CD4-positive, alpha-beta T cell treated with Interferon alpha-2 for 1 hour (primary cell): ENCODE measurements around the gene ARL4A.
"Not testable (repeated sequence)": the region's sequence is repeated elsewhere in the genome, so short reads cannot be mapped to it uniquely, and the experiment has no call there.

ENCODE experiments used
- DNase-seq, 2 donors: peaks; one replicate each; pipeline ENCODE4 v3.0.0-alpha.2; 2020 to 2022

The ARL4A gene

DNA sequence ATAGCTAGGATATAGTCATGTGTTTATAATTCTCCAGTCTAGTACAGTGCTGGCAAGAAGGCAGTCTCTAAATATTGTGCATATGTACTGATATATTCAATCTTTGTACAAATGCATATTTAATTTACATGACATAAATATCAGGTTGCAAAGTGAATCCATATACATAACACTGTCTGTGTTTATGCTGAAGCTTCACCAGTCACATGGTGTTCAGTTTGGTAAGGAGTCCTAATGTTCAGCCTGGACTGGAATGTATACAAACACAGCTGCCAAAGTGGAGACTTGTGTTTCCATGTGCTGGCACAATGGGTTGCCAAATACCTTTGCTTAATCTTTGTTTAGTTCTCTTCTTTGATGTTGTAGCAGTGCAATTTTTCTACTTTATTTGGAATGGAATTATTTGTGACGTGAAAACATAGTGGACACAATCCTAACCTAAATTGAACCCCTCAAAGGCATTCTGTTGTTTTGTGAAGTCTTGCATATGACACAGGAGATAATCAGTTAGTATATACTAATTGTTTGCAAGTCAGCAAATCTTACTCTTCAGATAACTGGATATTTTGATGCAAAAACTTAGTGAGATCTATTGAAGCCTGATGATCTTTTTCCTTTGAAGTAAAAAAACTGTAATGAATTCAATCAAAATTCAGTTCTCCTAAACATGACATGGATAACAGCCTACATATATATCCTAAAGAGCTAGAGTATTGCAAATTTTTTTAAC, 17.3 kb upstream of the ARL4A start:
- no peak for DNase-seq

DNA sequence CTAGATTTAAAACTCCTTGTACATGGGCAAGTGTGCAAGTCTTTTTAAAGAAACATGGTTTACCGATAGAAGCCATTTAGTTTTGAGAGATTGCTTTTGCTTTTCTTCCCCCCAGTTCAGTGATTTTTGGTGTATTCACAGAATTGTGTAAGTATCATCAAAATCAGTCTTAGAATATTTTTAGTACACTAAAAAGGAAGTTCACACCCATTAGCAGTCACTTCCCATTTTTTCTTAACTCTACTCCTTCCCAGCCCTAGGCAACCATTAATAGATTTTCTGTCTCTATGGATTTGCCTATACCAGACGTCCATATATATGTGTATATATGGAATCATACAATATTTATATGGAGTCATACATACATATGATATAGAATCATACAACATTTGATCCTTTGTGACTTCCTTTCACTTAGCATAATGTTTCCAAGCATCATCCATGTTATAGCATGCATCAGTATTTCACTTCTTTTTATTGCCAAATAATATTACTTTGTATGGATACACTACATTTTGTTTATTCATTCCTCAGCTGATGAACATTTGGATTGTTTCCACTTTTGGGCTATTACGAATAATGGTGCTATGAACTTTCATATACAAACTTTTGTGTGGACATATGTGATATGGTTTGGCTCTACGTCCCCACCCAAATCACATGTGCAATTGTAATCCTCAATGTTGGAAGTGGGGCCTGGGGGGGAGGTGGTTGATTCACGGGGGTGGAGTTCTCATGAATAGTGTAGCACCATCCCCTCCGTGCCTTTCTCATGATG, 16.5 kb upstream of the ARL4A start:
- no peak for DNase-seq

DNA sequence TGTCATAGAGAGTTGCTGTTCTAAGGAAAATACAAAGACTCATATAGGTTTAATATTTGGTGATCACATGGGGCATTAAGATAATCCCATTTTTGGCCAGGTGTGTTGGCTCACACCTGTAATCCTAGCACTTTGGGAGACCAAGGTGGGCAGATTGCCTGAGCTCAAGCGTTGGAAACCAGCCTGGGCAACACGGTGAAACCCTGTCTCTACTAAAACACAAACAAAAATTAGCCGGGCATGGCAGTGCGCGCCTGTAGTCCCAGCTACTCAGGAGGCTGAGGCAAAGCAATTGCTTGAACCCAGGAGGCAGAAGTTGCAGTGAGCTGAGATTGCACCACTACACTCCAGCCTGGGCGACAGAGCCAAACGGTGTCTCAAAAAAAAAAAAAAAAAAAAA, 14.0 kb upstream of the ARL4A start:
- not testable (repeated sequence) for DNase-seq

DNA sequence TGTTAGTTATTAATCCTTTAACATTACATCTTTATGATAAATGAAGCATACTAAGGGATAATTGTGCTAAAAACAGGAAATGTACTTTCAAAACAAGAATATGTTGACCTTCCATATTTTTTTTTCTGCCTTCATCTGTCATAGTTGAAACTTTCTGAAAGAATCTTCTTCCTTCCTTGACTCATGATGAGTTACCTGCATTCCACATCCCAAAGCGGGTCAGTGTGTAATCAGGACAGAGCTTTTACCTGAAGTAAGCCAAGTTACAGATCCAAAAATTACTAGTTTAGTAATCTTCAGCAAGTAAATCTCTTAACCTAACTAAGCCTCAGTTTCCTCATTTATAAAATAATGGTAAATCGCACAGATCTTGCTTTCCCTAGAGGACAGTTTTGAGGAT, 13.4 kb upstream of the ARL4A start:
- no peak for DNase-seq

DNA sequence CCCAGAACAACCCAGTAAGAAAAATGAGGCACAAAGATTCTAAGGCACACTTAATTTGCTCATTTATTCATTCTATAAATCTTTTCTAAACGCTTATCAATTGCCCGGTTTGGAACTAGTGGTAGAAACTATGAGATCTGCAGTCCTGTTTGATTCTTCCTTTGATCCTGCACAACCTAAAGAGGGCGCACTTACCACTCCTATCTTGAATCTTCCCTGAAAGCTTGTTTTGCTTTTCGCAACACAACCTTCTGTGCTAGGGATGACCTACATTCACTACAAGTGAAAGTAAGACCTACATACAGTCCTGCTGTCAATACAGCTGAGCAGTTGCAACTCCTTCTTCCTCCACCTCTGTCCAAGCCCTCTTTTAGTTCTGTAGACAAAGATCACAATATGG, 12.6 kb upstream of the ARL4A start:
- DNase-seq = peak; percentile 50 to 79

DNA sequence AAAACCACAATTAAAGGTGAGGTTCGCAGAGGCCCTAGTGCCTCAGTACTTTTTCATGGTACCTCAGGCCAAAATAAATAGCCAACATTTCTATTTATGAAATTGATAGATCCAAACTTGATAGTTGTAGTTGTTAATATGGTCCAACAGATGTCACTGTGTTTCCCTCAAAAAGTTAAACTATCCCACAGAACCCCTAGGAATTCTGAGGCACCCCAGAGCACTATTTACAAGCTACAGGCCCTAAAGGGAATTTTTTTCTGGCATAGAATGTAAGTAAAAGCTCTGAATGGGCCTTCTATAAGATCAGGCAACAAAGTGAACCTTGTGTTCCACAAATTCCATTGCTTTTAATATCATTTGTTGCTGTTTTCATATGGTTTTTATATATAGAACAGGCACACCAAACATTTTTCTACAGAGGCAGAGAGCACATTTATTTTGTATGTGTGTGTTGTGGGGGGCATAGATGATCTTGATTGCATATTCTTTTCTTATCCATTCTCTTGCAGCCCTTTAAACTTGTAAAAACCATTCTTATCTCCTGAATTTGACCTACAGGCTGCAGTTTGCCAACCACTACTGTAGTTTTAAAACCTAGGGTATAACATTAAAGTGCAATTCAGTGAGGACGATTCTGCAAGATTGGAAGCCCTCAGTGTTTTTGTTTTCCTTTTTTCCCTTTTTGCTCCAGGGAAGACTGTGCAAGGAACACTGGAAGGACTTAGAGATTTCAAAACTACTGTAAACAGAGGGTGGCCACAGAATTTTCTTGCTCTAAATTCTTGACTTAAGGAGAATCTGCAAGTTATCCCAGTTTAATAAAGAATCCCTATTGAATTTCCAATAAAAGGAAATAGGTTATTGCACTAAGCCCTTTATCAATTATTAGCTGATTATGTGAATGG, 3.5 kb upstream of the ARL4A start:
- DNase-seq = peak in 1 of 2 donors; percentile 11

DNA sequence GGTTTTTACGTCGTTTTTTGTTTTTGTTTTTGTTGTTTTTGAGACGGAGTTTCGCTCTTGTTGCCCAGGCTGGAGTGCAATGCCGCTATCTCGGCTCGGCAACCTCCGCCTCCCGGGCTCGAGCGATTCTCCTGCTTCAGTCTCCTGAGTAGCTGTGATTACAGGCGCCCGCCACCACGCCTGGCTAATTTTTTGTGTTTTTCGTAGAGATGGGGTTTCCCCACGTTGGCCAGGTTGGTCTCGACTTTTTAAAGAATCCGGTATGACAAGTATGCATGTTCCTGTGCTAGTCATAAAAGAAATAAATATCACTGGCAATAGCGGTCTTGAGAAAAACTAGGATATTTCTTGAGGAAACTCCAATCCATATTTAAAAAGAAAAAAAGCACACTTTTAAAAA, 2.7 kb upstream of the ARL4A start:
- peak; percentile 12 to 24 for DNase-seq

DNA sequence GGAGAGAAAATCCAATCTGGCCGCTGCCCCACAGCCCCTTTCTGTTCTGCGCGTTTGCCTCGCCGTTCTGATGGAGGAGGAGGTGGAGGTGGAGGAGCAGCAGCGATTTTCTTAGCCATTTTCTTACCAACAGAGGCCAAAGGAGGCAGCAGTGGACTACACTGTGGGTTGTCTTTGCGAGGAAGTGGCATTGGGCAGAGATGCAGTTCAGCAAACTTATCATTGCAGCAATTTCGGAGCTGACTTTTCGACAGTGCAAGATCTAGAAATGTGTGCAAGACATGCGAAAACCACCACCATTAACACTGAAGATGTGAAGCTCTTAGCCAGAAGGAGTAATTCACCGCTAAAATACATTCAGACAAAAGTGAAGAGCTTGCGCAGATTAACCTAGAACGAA, 1.9 kb upstream of the ARL4A start:
- DNase-seq = peak; percentile 56 to 60

DNA sequence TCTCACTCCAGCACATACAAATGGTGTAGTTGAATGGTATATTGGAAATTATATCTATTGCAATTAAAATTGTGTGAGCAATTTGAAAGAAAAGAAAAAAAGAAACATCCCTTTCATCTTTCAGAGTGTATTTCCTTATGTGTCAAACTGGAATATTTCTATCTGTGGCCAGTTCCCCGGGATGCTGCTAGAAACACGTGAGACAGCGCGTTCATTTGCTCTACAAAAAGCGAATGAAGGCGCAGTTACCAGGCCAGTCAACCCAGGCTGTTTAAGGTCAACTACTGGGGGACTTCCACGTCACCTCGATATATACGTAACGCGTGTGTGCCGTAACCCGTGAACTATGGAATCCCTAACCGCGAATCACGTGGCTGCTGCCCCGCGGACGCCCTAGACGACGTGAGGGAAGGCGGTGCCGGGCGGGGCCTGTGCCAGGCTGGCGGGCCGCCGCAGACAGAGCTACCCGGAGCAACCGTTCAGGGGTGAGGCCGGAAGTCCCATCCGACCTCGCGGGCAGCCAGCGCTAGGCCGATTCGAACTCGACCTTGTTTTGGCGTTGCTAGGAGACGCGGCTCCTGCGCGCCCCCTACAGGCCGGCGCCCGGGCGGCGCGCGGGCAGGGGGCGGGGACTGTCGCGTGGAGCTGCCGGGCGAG, 1.1 kb upstream of the ARL4A start:
- DNase-seq = peak; percentile 98 to 99

DNA sequence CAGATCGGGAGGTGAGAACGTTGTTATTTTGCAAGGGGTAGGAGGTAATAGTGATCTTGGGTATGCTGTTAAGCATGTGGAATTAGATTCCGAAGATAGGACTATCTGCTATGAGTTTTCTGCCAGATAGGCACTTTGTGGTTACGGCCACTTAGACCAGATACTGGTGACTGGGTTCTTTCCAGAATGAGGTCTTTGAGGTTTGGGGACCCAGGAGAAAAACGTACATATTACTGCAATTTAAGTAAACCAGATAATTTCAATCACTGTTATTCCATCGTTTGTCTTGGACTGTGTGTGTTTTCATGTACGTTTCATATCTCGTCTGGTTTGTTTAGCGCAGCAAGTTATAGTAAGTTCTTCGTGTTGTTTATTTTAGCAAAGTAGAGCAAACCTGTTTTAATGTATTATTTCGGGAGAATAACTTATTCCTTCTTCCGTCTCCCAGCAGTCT, 312 bp downstream of the ARL4A start:
- no peak for DNase-seq

DNA sequence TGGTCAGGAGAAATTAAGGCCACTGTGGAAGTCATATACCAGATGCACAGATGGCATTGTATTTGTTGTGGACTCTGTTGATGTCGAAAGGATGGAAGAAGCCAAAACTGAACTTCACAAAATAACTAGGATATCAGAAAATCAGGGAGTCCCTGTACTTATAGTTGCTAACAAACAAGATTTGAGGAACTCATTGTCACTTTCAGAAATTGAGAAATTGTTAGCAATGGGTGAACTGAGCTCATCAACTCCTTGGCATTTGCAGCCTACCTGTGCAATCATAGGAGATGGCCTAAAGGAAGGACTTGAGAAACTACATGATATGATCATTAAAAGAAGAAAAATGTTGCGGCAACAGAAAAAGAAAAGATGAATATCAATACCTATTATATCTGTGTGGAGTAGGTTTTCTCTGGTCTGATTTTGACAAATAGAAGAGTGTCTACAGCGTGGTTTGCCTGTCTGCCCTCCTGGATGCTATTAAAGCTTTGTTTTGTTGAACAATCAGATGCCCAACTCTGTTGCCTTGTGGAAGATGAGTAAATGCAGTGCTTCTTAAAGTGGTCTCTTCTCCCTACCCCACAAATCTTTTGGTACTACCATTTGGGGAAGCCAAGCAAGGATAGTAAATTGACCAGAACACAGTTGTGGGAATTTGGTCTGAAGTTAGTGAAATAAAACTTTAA, 1.2 kb downstream of the ARL4A start:
- DNase-seq = not testable (repeated sequence)

DNA sequence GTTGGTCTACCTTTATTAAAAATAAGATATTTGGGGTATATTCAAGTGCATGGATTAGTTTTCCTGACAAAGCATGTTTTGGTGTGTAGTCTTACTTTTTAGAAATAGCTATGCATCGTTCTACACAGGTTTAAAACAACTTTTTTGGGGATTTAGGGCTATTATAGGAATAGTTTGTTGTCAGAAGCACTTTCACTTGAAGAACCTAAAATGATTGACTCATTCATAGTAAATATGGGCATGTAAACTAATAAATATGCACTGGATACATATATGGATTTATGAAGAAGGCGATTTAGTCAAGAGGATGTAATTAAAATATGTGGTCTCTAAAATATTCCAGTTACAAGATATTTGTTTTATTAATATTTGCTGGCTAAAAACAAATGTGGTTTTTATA, 2.0 kb downstream of the ARL4A start:
- DNase-seq = no peak

DNA sequence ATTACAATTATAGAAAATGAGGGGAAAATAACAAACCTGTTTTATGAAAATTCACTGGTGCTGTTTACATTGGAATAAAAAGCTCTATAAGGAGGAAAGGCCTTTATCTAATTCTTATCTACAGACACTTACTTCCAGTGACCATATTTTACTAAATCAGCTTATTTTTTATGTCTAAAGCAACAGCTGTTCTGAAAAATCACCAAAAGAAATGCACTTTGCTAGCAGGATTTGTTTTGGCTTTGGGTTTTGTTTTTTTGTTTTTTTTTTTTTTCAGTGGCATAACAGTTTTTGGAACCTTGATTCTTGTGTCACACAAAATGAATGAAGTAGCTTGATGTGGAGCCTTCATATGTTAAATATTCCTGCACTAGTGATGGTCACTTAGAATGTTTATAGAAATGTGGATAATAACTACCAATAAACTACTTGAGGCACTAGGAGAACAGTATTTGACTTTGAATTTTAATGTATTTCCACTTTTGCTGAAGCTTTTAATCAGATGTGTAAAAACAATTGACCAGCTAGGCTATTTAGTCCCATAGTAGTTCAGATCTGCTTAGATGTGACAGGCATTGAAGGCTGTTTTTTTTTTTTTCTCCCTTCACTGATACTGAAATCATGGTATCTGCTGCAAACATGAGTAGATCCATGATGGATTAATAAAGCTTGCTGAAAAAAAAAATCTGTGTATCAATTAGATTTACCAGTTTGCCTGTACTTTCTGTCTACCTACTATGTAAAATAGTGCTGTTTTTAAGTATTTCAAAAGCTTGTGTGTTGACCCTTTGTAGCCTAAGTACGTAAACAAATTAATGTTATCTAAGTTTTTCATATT, 2.8 kb downstream of the ARL4A start:
- DNase-seq = no peak

DNA sequence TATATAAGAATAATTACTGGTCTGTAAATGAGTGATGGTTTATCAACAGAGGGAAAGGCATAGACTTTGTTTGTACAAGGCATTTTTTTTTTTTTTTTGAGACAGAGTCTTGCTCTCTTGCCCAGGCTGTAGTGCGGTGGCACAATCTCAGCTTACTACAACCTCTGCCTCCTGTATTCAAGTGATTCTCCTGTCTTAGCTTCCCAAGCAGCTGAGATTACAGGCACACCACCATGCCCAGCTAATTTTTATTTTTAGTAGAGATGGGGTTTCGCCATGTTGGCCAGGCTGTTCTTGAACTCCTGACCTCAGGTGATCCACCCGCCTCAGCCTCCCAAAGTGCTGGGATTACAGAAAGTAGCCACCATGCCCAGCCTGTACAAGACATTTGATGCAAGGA, 4.0 kb downstream of the ARL4A start:
- not testable (repeated sequence) for DNase-seq

DNA sequence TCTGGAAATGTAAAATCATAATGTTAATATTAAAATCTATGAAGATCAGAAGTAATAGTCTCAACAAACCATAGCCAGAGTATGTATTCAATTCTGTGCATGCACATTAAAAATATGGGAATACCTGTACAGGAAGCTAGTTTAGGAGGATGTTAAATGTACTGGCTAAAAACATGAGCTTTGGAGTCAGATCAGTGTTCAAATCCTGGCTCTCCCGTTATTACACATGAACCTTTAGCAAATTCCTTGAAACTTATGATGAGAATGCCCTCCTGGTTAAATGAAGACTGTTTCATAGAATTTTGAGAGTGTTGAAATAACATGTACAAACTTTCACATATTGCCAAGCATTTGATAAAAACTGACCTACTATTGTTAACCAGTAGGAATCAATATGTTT, 4.6 kb downstream of the ARL4A start:
- no peak for DNase-seq

DNA sequence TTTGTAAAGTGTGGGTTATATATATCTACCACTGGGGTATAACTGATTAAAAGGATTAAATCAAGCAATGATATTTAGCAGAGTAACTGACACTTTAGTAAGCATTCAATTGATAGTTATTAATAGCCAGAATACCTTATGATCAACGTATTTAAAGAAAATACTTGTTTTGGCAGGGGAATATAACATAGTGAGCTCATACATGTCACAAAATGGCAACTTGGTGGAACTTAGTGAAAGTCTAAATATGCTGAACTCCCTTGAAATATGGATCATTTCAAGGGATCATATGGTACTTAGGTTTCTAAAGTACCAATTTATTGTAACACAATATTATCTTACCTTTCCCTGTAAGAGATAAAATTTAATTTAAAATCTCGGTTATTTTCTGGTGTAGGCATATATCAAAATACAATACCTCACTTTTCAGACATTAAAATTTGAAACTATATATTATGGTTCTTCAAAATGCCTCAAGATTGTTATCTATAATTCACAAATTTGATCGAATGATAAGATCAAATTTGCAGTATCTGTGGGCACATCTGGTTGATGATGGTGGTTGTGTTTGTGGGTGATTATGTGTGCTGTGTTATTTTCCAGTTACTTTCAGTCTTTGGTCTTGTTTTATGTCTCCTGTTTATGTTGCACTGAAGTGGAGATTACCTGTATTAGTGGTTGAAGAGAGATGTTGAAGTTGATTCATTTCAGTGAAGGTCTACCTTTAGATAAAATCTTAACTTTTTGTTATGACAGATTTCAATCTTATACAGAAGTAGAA, 5.2 kb downstream of the ARL4A start:
- peak in 1 of 2 donors; percentile 25 for DNase-seq

DNA sequence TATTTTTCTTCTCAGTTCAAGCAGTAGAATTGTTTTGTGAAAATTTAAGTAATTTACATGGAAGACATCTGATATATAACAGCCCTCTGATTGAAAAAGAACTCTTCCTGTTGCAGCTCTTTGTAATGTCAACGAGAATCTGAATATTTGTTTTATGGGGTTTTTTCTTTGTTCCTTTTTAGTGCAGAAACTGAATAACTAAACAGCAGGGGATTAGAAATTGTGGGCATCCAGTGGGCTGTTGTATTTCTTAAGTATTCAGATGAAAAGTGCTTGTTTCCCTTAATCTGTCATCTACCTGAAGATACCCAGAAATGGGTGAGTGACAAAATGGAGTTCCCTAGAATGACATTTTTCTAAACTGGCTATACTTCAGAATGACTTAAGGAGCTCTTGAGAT, 7.4 kb downstream of the ARL4A start:
- no peak for DNase-seq

DNA sequence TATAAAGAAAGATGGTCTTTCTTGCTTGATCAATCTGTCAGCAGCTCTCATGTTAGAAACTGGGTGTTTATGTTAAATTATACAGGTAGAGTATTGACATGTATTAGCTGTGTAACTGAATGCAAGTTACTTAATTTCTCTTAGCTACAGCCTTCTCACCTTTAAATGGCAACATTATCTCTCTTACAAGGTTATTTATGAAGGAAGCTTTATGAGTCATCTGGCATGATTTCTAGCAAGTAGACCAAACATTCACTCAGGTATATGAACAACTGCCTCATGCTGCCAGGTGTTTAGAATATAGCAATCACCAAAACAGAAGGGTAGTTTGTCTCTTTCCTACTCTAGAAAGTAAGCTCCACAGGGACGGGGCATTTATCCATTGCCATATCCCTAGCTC, 8.5 kb downstream of the ARL4A start:
- DNase-seq = no peak

DNA sequence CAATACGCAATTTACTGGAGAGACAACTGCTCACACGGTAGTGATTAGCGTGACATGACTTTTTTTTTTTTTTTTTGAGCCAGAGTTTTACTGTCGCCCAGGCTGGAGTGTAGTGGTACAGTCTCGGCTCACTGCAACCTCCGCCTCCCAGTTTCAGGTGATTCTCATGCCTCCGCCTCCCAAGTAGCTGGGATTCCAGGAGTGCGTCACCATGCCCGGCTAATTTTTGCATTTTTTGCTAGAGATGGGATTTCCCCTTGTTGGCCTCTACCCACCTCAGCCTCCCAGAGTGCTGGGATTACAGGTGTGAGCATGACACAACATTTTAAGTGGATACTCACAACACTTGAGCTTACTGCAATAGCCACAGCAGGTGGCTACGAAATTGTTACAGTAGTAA, 11.9 kb downstream of the ARL4A start:
- DNase-seq = no peak

DNA sequence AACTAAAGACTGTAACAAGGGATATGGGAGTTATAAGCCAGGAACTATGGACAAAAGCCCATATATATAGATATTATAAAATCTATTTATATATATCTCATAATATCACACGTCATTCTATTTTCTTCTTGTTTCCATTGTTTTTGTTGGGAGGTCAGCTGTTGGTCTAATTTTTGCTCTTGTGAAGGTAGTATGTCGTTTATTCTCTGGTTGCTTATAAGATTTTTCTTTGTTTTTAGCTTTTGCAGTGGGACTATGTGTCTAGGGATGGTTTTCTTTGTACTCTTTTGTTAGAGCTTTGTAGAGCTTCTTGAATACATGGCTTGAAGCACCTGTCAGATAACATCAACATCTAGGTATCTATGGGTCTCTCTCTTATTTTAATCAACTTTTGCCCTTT, 14.0 kb downstream of the ARL4A start:
- no peak for DNase-seq
